SIG-M5 treated with dmso at 0.1 percent for 504 hours (cell line): Measurements from ENCODE around the gene ARID5B.
A peak's percentile ranks its signal among the peaks of the same experiment; 100 is the strongest.

Source experiments
- DNase-seq: peaks from one replicate; lab custom pipeline; 2025; ENCODE audit not compliant: unreplicated experiment; lab: John Stamatoyannopoulos, UW

The ARID5B gene

DNA sequence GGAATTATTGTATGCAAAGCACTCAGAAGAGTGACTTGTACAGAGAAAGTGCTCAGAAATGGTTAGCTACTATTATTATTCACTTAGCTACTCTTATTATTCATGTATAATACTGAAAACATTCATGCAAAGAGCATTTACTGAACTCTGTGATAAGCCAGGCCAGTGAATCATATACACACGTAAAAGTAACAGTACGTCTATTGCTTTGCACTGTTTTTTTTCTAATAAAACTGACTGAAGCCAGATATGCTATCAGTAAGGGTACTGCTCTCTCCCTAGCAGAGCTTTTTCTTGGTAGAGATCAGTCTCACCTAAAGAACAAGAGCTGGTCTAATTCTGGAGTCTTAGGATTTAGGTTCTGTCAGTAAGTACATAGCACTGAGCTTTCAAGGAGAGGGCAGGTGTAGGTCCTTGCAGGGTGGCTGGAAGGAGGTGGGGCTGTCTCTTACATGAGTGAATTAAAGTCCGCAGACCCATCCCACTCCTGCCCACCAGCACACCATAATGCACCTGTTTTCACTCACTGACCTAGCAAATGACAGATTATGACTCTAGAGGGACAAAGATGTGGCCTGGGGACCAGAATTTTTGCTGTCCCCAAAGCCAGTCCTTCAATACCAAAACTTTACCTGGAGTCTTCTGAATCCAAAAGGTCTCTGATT lies 145.9 kb downstream of the ARID5B start:
- DNase-seq = no peak

DNA sequence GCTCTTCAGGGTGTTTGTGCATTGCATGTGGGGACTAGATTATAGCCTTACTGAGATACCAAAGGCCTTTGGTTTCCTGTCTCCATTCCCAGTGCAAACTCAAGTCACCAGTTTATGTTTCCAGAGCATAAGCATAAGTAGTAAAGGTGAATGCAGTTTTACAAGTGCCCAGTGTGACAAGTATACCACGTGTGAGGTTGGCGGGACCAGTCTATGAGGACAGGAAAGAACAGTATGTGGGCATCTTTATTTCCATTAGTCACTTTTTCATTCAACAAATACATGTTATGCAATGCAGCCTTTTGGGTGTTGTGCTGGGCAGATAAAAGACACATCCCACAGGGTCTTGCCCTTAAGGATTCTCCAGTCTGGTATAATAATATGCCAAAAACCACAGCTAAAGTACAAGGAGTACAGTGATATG lies 146.5 kb downstream of the ARID5B start:
- no peak for DNase-seq

DNA sequence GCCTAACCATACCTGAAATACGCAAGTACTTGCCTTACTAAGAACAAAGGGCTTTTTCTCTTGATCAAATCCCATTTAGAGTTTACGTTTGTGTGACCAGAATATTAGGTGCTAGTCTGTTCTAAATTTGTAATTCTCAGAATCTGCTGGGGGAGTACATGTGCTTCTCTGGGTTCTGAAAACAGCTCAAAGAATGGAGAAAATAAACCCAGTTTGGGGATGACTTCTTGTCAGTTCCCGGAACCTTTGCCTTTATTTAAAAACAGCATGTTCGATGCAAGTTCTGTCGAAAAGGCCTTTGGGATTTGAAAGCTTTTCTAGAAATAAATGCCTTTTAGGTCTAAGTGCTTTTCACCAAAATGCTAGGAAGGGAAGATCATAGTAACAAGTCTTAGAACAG lies 147.0 kb downstream of the ARID5B start:
- DNase-seq = no peak

DNA sequence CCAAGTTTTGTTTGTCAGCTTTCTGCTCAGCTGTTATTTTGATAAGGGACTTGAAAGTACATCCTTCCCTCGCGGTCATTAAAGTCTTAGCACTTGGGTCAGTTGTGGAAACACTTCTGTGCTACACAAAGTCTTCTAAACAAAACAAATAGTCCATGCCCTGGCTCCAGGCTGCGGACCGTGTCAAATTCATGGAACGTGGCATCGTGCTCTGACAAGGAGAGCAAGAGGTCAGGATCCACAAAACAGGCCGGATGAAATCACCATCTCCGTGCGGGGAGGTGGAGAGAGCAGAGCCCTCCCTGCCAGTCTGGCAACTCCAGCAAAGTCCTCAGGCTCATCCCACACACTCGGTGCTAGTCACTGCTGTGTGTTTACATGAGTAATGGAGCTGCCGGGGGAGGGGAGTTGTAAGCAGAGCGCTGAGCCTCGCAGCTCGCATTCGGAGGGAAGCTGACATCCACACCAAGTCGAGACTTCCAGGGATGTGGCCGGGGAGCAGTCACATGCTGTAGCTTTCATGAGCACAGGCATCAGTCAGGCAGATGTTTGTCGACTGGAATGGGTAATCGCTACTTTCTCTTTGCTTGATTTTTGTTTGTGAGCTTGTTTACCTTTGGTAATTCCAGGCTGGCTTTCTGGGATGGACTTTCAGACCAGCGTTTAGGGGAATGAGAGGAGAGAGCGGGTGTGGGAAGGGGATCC lies 147.6 kb downstream of the ARID5B start:
- no peak for DNase-seq

DNA sequence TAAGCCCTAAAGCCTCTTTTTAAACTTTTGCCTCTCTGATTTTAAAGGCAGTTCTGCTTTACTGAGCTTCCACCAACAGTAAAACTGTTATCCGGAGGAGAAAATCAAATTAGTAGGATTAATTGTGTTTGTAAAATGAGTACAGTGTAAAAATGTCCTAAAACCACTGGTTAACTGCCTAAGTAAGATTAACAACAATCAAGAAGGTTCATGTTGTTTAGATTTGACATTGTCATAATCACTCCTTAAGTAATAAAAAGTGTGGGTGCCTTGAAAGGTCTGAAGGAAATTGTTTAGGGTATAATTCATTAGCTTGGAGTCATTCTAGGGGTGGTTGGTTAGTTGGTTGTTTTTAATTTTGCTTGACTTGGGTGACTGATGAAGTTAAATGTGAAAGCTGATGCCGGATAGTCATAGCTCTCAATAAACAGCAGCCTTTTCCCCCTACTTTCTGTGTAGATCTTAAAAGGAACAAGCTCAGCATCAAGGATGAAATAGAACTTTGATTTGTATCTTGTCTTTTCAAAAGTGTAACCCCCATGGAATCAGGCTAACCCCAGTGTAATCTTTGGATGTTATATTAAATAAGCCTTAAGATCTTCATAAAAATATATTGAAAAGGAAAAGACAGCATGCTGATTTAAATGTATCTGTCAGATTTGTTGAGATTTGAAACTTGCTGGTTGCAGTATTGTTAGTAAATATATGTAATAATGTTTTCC lies 148.3 kb downstream of the ARID5B start:
- no peak for DNase-seq

DNA sequence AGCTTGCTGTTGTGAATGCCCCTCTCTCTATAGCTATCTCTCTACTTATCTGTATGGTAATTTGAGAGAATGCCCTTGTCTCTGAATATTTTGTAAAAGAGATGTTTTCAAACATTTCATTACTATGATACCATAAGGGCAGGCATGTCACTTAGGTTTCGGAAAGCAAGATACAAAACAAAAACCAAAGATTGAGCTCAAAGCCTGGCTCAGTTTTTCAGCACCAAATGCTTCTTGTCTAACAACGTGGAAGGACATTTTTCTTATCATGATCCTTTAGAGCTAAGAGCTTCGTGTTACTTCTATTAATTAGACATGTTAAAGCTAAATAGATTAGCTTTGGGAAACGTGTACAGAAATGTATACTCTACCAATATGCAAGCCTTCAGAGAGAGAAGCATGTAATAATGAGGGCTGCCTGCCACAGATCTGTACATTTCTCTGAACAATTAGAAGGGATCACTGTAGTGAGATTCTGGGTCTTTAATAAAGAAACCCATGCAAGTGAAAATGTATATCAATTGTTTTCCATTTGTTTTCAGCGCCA lies 148.9 kb downstream of the ARID5B start:
- DNase-seq = no peak

DNA sequence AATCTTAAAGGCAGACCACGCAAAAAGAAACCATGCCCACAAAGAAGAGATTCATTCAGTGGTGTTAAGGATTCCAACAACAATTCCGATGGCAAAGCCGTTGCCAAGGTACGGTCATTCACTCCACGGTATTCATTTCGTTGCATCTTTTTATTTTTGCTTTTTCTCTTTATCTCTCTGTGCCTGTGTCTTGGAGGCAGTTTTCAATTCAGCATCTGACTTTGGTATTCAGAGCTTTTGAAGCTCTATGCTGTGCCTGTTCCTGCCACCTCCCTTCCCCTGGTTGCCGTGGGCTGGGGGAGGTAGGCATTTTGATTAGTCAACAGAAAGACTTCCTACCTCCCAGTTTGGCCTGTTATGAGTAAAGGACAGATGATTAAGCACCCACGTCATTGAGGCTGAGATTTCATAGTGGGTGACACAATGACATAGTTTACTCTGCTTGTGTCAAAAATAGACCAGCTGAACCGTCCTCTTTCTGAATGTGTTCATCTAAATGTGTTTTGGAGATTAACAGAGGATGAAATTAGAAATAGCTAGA lies 149.5 kb downstream of the ARID5B start:
- DNase-seq = peak; percentile 15

DNA sequence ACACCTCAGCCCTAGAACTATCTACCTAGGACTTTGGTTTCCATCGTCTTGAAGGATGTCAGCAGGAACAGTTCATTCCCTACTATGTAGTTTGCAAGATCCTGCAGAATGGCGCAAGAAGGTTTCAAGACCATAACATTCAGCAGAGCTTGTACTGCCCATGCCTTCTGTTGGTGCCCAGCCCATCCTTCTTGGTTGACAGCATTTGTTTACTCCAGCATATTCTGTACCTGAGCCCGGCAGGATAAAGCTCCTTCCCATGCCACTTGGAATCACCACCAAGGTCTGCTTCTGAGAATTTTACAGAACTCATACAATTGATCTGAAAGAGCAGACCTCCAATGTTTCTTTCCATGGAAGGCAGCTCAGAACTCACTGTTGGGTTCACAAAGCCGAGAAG lies 150.8 kb downstream of the ARID5B start:
- DNase-seq = no peak

DNA sequence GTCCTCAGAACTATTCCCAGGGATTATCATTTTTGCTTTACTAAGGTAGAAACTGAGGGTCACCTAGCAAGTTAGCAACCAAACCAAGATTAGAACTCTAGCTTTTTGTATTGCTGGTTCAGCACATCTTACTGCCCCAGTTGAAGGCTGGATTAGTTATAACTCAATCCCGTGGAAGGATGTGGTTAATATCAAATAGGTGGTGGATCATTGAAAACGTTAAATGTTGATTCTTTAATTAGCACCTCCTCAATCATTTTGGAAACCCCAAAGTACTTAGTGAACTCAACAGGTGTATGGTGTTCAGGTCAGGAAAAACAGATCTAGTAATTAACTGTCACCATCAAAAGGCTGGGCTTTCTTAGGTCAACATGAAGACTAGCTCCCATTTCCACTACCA lies 152.4 kb downstream of the ARID5B start:
- DNase-seq = no peak

DNA sequence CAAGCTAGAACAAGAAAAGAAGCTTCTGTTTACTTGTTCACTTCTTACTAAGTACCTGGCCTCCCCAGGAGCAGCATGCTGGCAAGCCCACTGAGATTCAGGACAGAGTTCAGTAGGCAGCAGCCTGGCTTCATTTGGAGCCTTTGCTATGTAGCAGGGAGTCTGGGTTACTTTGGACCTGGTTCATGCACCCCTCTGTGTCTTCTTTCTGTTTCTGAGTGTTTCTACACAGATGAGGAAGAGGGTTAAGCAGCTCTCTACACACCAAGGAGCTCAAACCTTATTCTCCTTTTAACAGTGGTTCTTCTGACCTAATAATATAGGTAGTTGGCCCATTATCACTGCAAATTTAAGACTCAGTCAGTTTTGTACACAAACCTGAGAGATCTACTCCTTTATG lies 152.9 kb downstream of the ARID5B start:
- DNase-seq = no peak

DNA sequence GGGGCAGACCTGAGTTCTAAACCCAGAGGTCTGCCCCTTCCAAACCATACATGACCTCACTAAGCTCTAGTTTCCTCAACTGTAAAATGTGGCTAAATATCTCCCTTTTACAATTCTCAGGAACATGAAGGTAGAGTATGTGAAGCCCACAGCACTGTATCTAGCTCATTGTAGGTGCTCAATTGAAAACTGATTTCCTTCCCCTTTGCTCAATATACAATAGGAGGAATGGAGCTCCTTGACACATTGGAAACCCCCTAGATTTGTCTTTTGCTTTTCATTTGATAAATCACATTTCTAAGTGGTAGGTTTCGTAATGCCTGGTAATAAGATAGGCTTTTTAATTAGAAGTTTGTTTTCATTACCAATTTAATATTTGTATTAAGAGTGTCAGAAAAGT lies 153.3 kb downstream of the ARID5B start:
- no peak for DNase-seq

DNA sequence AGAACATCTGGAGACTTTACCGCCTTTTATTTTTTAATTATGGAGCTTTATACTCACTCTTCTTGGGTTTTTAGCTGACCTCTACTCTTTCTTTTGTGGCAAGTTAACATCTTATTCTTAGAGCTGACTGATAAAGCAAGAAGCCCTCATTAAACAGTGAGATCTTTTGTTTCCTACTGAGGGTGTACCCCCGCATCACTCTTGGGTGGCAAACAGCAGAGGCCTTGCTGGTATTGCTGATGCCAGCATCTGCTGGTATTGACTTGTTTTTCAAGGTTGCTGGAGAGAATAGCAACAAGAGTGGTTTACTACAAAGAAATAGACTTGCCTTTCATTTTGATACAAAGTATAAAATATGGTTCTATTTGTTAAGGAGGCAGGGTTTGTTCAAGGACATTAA lies 154.7 kb downstream of the ARID5B start:
- no peak for DNase-seq

DNA sequence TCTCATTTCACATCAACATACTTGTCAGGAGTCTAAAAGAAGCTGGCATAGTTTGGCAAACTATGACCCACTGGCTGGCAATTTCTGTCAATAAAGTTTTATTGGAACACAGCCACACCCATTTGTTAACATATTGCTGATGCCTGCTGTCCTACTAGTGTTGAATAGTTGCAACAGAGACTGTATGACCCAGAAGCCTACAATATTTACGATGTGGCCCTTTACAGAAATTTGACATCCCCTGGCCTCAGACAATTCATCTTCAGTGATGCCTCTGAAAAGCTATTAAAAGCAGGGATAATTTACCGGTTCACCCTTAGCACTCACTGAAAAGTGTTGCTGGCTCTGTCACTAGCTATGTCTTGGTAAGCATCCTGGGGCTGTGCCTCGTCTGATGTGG lies 155.2 kb downstream of the ARID5B start:
- DNase-seq = no peak

DNA sequence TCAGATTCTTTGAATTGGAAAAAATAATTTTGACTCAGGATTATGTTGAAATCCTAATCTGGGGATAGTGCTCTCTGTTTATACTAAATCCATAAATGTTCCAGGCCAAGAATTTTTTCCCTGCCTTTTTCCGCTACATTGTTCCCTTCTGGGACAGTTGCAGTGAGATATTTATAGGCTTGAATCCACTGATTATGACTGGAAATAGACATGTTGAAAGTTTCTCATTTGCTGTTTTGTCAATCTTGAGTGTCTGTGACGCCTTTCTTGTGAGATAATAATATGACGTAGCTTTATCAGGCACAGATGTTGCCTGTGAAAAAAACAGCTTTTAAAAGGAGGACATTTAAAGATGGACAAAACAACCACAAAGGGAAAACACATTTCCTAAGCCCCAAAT lies 155.9 kb downstream of the ARID5B start:
- DNase-seq = no peak

DNA sequence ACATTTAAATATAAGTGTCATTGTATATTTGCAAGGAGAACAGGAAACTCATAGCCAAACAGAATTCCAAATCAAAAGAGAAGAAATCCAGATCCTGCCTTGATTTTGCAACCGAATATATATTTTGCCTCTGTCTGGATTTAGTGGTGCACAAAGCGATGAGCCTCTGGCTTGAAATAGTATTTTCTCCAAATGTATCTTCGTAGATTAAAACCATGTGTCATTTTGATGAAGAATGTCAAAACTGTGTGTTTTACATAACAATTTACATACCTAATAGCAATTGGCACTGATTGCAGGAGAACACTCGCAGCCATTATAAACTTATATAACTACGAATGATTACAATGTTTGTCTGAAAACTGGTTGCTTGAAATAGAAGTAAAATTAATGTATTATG lies 156.4 kb downstream of the ARID5B start:
- DNase-seq = no peak

DNA sequence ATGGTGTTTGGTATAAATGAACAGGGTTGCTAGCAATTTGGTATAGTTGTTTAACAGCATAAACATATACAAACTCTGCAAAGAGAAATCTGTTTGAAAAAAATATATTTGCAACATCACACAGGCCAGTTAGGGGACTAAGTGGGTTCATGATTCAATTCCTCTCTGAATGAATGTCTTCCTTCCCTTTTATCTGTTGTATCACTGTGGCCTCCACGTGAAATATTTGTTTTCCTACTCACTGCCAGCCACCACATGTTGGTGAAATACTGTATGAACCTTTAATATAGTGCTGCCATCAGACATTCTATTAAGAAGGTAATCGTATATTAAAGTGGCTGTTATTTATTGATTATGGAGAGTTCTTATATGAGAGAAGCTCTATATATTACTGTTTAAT lies 157.0 kb downstream of the ARID5B start:
- DNase-seq = peak; percentile 10

DNA sequence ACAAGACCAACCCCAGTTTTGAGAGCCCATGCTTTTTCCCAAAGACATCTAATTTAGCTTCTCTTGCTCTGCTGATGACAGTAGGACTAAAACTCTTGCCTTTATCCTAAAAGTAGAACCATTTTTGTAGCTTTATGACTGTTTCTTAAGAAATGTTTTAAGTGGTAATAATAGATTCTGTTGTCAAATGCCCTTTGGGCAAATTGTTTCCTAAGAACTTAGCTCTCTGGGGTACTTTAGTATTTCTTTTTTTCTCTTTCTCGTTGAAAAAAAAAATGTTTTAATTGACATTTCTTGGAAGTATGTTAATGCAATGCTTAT lies 157.4 kb downstream of the ARID5B start:
- DNase-seq = no peak

DNA sequence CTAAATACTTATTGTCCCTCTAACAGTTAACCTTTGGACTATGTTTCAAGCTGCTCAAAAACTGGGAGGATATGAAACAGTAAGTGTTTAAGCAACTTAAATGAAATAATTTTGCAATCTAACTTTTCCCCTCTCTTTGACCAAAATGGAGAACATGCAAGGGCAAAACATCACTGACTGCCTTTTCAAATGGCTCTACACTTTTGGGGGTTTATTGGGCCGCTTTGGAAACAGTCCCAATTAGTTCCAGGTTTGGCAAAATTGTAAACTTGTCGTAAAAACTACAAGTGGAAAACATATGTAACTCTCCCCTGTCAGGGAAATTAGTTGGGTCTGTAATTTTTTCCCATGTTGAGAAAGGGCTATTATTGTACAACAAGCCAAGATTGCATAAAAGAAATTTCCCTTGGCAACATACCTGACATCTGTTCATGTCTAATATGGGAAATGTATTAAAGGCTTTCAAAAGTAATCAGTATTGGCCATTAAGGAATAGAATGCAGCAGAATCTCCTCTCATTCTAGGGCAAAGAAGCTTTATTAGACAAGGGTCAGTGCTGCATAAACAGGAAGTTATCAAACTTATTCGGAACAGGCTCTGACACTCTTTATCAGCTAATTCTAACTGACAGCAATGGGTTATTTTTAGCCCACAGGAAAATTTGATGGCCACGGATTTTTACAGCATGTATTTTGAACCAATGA lies 157.9 kb downstream of the ARID5B start:
- DNase-seq = peak; percentile 42

DNA sequence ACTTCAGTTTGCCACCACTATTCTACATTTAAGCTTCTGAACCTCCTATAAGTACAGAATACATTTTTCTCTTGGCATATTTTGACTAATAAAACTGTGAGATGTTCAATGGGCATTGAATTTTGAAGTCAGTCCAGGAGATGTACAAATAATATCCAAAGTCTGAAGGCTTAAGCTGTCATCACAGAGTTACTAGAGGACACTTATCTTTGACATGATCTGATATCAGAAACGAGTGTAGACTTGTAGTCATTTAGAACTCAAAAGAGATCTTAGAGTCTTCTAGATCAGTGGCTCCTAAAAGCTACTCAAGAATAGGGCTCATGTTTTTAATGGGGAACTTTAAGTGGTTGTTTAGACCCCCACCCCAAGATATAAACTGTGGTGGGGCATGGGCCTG lies 160.5 kb downstream of the ARID5B start:
- no peak for DNase-seq

DNA sequence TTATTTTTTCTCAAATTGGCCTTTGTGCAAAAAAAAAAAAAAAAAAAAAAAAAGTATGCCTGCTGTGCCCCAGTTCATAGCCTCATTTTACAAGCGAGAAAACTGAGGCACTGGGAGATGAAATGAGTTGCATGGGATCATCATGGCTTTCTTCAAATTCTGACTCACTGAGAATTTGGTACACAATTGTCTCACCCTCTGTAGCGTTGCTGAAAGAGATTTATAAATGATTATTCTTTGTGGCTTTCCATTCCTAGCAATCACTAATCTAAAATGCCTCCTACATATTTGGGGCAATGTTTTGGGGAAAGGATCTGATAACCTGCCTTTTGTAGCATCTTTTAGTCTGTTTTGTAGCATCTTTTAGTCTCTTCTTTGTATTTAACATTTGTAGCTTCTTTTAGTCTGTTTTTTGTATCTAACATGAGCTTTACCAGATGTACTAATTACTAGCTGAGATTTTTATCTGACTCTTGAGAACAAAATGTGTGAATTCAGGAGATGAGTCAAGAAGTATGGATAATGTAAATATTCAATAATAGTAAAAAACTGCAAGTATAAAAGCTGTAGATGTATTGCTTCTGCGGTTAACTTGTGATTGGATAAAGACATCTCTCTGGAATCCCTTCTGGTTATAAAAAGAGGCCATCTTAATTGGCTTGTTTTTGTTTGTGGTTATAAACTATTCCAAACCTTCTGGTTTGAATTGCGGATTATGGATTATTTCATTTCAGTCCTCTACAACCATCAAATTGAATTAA lies 161.4 kb downstream of the ARID5B start:
- no peak for DNase-seq
